Adrenal gland (tissue), 5 donors: ENCODE measurements around the gene POLR1E.
"Not testable (repeated sequence)": the region's sequence is repeated elsewhere in the genome, so short reads cannot be mapped to it uniquely, and the experiment has no call there.

Source experiments
- POLR2A ChIP-seq, 2 donors: fragments of 450-650 bp; IDR thresholded peaks; one replicate each; pipeline ENCODE4 v1.6.1; 2017; ENCODE audit warnings: antibody characterized with exemption in 2 of 2, mild to moderate bottlenecking in 2 of 2, moderate library complexity in 1 of 2
- TF ChIP-seq, protein P1 (sequence below), 6 experiments: fragments of 450-650 bp in 4 of 6; fragments of 200-600 bp in 2 of 6; sonication (generic) in 1 of 6; IDR thresholded peaks; 1 replicate in 5 of 6; 2 replicates in 1 of 6; pipeline versions ENCODE4 v1.5.1 to v1.8.0; 2016 to 2021; ENCODE audit warnings: antibody characterized with exemption in 6 of 6, mild to moderate bottlenecking in 2 of 6, moderate library complexity in 1 of 6
- donor health status: DM: no; HTN: no; CAD: no.

DNA sequence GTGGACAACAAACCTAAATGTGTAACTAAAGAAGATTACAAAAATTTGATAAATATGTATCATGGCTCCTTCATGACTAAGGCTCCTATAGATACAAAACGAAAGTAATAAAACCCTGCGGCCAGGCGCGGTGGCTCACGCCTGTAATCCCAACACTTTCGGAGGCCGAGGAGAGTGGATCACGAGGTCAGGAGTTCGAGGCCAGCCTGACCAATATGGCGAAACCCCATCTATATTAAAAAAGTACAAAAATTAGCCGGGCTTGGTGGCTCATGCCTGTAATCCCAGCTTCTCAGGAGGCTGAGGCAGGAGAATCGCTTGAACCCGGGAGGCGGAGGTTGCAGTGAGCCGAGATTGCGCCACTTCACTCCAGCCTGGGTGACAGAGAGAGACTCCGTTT, 18.2 kb upstream of the POLR1E start:
- not testable (repeated sequence) for TF ChIP-seq POLR2A (IDR thresholded peaks at IDR 0.05)
- TF ChIP-seq, protein P1, sequence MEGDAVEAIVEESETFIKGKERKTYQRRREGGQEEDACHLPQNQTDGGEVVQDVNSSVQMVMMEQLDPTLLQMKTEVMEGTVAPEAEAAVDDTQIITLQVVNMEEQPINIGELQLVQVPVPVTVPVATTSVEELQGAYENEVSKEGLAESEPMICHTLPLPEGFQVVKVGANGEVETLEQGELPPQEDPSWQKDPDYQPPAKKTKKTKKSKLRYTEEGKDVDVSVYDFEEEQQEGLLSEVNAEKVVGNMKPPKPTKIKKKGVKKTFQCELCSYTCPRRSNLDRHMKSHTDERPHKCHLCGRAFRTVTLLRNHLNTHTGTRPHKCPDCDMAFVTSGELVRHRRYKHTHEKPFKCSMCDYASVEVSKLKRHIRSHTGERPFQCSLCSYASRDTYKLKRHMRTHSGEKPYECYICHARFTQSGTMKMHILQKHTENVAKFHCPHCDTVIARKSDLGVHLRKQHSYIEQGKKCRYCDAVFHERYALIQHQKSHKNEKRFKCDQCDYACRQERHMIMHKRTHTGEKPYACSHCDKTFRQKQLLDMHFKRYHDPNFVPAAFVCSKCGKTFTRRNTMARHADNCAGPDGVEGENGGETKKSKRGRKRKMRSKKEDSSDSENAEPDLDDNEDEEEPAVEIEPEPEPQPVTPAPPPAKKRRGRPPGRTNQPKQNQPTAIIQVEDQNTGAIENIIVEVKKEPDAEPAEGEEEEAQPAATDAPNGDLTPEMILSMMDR (IDR thresholded peaks at IDR 0.05), result not testable (repeated sequence)
